Common myeloid progenitor, CD34-positive (primary cell): ENCODE results near the gene DUSP5.
A peak's percentile ranks its signal among the peaks of the same experiment; 100 is the strongest.

ENCODE experiments used
- CTCF ChIA-PET: fragments of 350-600 bp; sonication (Branson Sonifier 250); formaldehyde crosslinking; loops from one replicate; lab custom pipeline; 2021; ENCODE audit warnings: antibody characterized with exemption; lab: Charles Lee
- POLR2A ChIA-PET: fragments of 350-600 bp; sonication (Branson Sonifier 250); formaldehyde crosslinking; loops from one replicate; lab custom pipeline; 2021; ENCODE audit warnings: antibody characterized with exemption; lab: Charles Lee
- DNase-seq, 3 donors: peaks; one replicate each; pipeline versions ENCODE4 v3.0.0 to v3.0.0-alpha.2; 2013
- H3K27ac ChIP-seq, 2 experiments: 1 replicate in 1 of 2; 2 replicates in 1 of 2; pipeline ENCODE4 v1.7.0; 2013; ENCODE audit warnings: inconsistent platforms in 2 of 2, low read length in 2 of 2, mild to moderate bottlenecking in 2 of 2, low read depth in 1 of 2, moderate library complexity in 1 of 2; ENCODE audit not compliant: severe bottlenecking in 2 of 2, insufficient read depth in 1 of 2, poor library complexity in 1 of 2
- H3K27me3 ChIP-seq, 5 experiments: replicated peaks in 2 of 5; 1 replicate in 3 of 5; 2 replicates in 2 of 5; pipeline versions ENCODE4 v1.6.1 to v1.7.0; 2013; ENCODE audit warnings: low read length in 4 of 5, mild to moderate bottlenecking in 2 of 5, moderate library complexity in 2 of 5, inconsistent platforms in 1 of 5; ENCODE audit not compliant: insufficient read depth in 5 of 5, control insufficient read depth in 4 of 5
- H3K36me3 ChIP-seq, 4 experiments: 1 replicate in 2 of 4; 2 replicates in 2 of 4; pipeline versions ENCODE4 v1.6.1 to v1.7.0; 2013; ENCODE audit warnings: low read length in 3 of 4, control low read depth in 1 of 4, mild to moderate bottlenecking in 1 of 4; ENCODE audit not compliant: control insufficient read depth in 4 of 4, insufficient read depth in 4 of 4
- H3K4me1 ChIP-seq, 4 experiments: 1 replicate in 3 of 4; 2 replicates in 1 of 4; pipeline versions ENCODE4 v1.6.1 to v1.7.1; 2013; ENCODE audit warnings: low read length in 3 of 4, mild to moderate bottlenecking in 3 of 4, control low read depth in 1 of 4, inconsistent platforms in 1 of 4, moderate library complexity in 1 of 4; ENCODE audit not compliant: control insufficient read depth in 4 of 4, insufficient read depth in 4 of 4; ENCODE audit errors: control extremely low read depth in 1 of 4
- H3K4me3 ChIP-seq, 7 experiments: 1 replicate in 4 of 7; 2 replicates in 3 of 7; pipeline versions ENCODE4 v1.5.1 to v1.7.0; 2013; ENCODE audit warnings: mild to moderate bottlenecking in 7 of 7, low read length in 6 of 7, moderate library complexity in 6 of 7, inconsistent platforms in 2 of 7, low read depth in 2 of 7, control low read depth in 1 of 7; ENCODE audit not compliant: insufficient read depth in 4 of 7, control insufficient read depth in 1 of 7; ENCODE audit errors: extremely low read depth in 1 of 7
- H3K9me3 ChIP-seq, 5 experiments: 1 replicate in 4 of 5; 2 replicates in 1 of 5; pipeline versions ENCODE4 v1.6.1 to v1.7.1; 2013; ENCODE audit warnings: low read length in 4 of 5, mild to moderate bottlenecking in 2 of 5, inconsistent platforms in 1 of 5, low read depth in 1 of 5, moderate library complexity in 1 of 5; ENCODE audit not compliant: control insufficient read depth in 4 of 5, insufficient read depth in 2 of 5; ENCODE audit errors: control extremely low read depth in 1 of 5
- WGBS: methylation state at CpG from one replicate; pipeline ENCODE4 v1.1.5; 2013; ENCODE audit not compliant: insufficient coverage; 5-methylcytosine and 5-hydroxymethylcytosine counted together

The DUSP5 gene

DNA sequence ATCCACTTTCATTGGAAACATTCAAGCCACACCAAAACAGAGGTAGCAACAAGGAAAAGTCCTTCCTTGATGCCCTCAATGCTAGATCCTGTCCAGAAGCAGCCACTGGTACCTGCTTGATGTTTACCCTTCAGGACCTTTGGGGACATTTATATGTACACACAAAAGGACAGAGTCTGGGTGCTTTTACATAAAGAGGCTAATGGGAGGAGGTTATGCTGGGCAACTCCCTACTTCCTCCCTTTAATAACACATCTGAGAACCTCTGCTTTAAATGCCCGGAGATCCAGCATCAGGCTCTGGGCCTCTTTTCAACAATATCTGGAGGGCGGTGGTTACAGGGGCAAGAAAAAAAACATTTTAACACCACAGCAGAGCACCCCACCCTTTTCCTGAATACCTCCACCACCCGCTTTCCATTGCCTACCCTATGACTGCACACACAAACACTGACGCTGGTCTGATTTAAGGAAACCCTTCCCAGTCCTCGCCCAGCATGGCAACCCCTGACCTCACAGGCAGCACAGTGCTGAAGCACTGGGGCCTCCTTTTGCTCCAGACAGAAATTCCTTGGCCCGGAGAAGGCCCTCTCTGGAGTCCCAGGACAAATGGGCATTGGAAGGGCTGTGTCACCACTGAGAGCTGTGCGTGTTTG lies 39.3 kb upstream of the DUSP5 start:
- H3K36me3 ChIP-seq, result no peaks in the 10 kb centered on the region
- peaks cover 2 to 60% (median 42%) of the 10 kb centered on the region in 4 experiments for H3K4me1 ChIP-seq
- H3K9me3 ChIP-seq, result no peaks in the 10 kb centered on the region
- H3K4me3 ChIP-seq, result no peak overlapping the region
- no peaks in the 10 kb centered on the region for H3K27me3 ChIP-seq
- peak in 1 of 3 donors; percentile 16 for DNase-seq
- no peak overlapping the region for H3K27ac ChIP-seq
- WGBS, result 88% methylated on average over 5 of the region's 7 CpGs
- CTCF ChIA-PET, result interaction anchor here (1.1 kb wide), 1 partner anchor 100 kb away, joined by 3 read pairs; no protein-coding TSS in a partner anchor
- POLR2A ChIA-PET, result no interaction called here

DNA sequence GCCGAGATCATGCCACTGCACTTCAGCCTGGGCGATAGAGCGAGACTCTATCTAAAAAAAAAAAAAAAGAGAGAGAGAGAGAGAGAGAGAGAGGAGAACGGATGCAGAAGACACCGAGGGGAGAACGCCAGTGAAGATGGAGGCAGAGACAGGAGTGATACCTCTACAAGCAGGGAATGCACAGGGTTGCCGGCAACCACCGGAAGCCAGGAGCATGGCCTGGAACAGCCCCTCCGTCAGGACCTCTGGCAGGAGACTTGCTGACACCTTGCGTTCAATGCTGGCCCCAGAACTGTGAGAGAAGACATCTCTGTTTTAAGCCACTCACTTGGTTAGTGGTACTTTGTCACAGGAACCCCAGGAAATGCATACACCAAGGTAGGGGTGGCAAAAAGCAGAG lies 38.1 kb upstream of the DUSP5 start:
- Histone ChIP-seq H3K4me1 (peaks cover 2 to 65% (median 43%) of the 10 kb centered on the region in 4 experiments), H3K9me3 (no peaks in the 10 kb centered on the region), H3K36me3 (no peaks in the 10 kb centered on the region), H3K27me3 (no peaks in the 10 kb centered on the region), H3K27ac (no peak overlapping the region), H3K4me3 (no peak overlapping the region)
- CTCF ChIA-PET, result interaction anchor here (1.0 to 1.9 kb wide), 3 partner anchors 19 to 106 kb away, joined by 3 to 4 read pairs (median 4); no protein-coding TSS in a partner anchor
- 98% methylated on average over 8 of the region's 10 CpGs for WGBS
- POLR2A ChIA-PET, result no interaction called here
- no peak for DNase-seq

DNA sequence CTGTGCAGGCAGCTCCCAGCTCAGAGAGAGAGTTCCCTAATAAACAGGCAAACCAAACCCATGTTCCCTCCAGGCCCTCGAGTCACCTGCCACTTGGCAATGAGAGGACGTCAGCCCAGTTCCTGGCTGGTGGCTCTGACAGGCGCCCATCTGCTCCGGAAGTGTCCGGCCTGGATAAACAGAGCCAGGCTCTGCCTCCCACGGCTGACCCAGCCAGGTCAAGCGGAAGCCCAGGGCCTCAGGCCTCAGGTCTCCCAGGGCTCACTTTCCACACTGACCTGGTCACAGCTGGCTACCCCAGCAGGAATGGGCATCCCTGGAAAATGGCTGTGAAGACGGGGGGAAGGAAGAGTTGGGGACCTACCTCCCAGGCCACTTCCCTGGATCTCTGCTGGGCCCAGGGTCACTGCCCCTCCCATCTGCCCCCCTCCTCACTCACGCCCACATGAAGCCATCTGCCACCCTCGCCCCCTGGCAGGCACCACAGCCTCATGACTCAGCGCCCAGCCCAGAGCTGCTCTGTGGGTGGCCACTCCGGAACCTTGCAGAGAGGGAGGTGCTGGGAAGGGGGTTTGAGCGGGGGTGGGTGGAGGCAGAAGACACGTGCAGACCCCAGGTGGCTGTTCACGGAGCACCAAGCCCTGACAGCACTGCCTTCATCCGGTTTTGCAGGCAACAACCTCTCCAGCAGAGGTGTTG lies 37.4 kb upstream of the DUSP5 start:
- peak; percentile 62 to 93 (median 91) for DNase-seq
- H3K4me1 ChIP-seq, result peaks cover 6 to 71% (median 45%) of the 10 kb centered on the region in 4 experiments
- ChIA-PET POLR2A (no interaction called here), CTCF (interaction anchor here (1.0 to 1.9 kb wide), 3 partner anchors 18 to 106 kb away, joined by 3 to 4 read pairs (median 4); no protein-coding TSS in a partner anchor)
- no peaks in the 10 kb centered on the region for H3K9me3 ChIP-seq
- H3K36me3 ChIP-seq, result no peaks in the 10 kb centered on the region
- WGBS, result 49% methylated on average over 11 of the region's 16 CpGs
- no peak overlapping the region for H3K27ac ChIP-seq
- no peak overlapping the region for H3K4me3 ChIP-seq
- no peaks in the 10 kb centered on the region for H3K27me3 ChIP-seq

DNA sequence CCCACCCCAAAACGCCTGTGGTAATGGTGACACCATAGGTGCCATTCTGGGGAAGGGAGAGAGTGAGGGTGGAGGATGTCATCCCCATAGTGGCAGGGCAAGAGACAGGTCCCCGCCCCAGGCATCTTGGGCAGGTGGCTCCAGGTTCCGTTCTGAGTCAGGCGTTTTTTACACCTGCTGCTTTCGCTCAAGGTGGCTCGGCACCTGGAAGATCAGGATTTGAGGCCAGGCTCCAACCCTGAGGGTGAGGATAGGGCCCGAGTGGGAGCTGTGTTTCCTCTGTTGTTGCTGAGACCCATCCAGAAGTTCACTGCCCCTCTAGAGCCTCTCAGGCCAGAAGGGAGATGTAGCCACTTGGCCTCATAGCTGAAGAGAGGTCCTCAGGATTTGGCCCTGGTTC lies 36.6 kb upstream of the DUSP5 start:
- no peaks in the 10 kb centered on the region for H3K36me3 ChIP-seq
- H3K27ac ChIP-seq, result no peak overlapping the region
- ChIA-PET CTCF (interaction anchor here (0.6 to 1.9 kb wide), 3 partner anchors 17 to 1721 kb away, joined by 3 to 4 read pairs (median 3); no protein-coding TSS in a partner anchor), POLR2A (no interaction called here)
- H3K9me3 ChIP-seq, result no peaks in the 10 kb centered on the region
- no peak overlapping the region for H3K4me3 ChIP-seq
- H3K27me3 ChIP-seq, result no peaks in the 10 kb centered on the region
- H3K4me1 ChIP-seq, result peaks cover 4 to 67% (median 39%) of the 10 kb centered on the region in 4 experiments
- no peak for DNase-seq
- 96% methylated on average over 6 of the region's 7 CpGs for WGBS

DNA sequence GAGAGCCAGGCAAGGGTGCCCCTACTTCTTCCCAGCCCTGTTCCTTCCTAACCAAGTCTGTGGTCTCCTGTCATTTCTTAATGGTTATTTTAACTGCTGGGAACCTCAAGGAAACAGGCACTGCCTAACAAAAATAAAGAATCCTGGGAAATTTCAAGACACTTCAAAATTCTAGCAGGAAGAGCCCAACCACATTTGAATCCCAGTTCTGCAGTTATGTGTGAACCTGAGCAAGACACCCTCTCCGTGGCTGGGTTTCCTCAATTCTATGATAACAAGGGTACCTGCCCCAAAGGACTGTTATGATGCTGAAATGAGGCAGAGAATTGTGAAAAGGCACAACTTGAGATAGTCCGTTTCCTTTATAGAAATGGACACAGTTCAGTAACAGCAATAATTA lies 36.2 kb upstream of the DUSP5 start:
- Histone ChIP-seq H3K4me1 (peaks cover 4 to 63% (median 34%) of the 10 kb centered on the region in 4 experiments), H3K4me3 (no peak overlapping the region), H3K27ac (no peak overlapping the region), H3K9me3 (no peaks in the 10 kb centered on the region), H3K27me3 (no peaks in the 10 kb centered on the region), H3K36me3 (no peaks in the 10 kb centered on the region)
- WGBS, result no CpG with 5 or more reads among the region's 2 CpGs
- no peak for DNase-seq
- ChIA-PET CTCF (interaction anchor here (0.6 kb wide), 2 partner anchors 70 to 1721 kb away, joined by 3 read pairs; no protein-coding TSS in a partner anchor), POLR2A (no interaction called here)

DNA sequence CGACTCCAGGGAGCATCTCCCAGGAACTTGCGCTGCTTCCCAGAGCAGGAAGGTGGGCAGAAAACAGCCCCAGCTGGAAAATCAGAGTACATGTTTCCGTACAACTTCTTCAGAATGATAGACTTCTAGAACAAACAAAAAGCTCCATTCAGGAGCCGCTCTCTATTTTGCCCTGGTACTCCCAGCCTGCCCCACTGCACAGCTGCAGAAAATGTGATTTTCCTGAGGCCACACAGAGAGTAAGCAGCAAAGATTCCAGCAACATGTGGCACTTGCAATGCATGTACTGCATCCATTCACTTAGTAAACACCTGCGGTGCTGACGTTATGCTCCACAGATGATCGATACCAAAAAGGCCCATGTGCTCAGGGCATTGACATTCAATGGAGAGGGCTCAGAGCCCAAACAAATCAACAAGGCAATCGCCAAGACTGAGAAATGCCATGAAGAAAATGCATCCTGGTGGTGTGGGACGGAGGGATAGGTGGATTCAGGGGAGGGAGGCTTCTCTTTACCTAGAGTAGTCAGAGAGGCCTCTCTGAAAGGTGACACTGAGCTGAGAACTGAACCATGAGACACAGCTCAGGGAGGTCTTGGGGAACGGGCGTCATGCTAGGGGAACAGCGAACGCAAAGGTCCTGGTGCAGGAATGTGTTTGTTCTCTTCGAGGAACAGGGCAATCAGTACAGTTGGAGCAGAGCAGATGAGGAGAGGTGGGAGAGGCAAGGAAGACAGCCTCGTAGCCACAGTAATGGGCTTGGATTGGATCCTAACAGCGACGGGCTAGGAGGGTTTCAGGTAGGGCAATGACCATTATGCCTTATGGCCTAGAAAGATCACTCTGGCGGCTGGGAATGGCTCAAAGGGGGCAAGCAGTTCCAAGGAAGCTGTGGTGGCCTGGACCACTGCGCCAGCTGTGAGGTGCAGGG lies 35.3 kb upstream of the DUSP5 start:
- peaks cover 4 to 58% (median 33%) of the 10 kb centered on the region in 4 experiments for H3K4me1 ChIP-seq
- POLR2A ChIA-PET, result no interaction called here

More for the DNA sequence above, 35.3 kb upstream of the DUSP5 start:
- no peaks in the 10 kb centered on the region for H3K27me3 ChIP-seq
- no peak for DNase-seq
- no peaks in the 10 kb centered on the region for H3K9me3 ChIP-seq
- no peak overlapping the region for H3K4me3 ChIP-seq
- H3K27ac ChIP-seq, result no peak overlapping the region
- no peaks in the 10 kb centered on the region for H3K36me3 ChIP-seq
- 99% methylated on average over 19 of the region's 19 CpGs for WGBS
- CTCF ChIA-PET, result interaction anchor here (0.6 to 1.8 kb wide), 2 partner anchors 69 to 107 kb away, joined by 3 to 9 read pairs; no protein-coding TSS in a partner anchor
